GM21723 (cell line): ENCODE results near the gene LYRM1.
A peak's percentile ranks its signal among the peaks of the same experiment; 100 is the strongest.
"Not testable (repeated sequence)": the region's sequence is repeated elsewhere in the genome, so short reads cannot be mapped to it uniquely, and the experiment has no call there.

Source experiments
- ATAC-seq: cut with Tn5 transposase; IDR thresholded peaks from one replicate; pipeline ENCODE4 v1.9.1; 2021; ENCODE audit warnings: mild to moderate bottlenecking, moderate library complexity; ENCODE audit not compliant: unreplicated experiment

The LYRM1 gene

DNA sequence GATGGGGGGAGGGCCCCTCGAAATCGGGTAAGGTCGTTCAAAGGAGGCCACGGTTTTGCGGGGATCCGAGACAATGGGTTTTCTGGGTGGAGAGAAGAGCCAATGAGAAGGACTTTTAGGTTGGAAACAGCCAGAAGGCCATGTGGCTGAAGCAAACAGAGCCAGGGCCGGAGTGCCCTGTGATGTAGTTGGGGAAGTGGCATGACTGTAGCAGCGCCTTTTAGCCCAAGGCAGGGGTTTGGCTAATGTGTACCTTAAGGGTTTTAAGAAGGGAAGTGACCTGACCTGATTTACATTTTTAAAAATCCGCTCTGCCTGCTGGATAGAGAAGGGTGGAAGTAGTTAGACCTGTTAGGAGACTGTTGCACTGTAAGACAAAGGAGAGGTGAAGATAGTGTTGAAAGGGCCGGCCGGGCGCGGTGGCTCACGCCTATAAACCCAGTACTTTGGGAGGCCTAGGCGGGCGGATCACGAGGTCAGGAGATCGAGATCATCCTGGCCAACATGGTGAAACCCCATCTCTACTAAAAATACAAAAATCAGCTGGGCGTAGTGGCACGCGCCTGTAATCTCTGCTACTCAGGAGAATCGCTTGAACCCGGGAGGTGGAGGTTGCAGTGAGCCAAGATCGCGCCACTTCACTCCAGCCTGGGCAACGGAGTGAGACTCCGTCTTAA, 1.0 kb downstream of the LYRM1 start:
- ATAC-seq: peak; percentile 20

DNA sequence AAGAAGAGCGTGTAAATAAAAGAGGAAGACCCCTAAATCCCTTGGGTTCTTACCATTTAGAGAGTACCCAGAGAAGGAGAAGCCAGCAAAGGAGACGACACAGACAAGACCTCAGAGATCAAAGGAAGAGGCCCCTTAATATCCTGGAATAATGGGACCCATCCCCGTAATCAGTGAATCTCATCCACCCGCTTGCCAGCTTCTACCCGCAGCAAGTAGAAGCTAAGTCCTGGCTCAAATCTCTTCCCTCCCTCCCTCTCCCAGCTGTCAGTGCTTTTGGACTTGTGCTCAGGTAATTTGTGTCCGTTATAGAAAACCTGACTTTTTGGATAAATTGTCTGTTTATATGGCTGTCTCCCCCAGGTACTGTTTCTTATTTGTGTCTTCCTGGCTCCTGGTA, 1.9 kb downstream of the LYRM1 start:
- ATAC-seq: no peak

DNA sequence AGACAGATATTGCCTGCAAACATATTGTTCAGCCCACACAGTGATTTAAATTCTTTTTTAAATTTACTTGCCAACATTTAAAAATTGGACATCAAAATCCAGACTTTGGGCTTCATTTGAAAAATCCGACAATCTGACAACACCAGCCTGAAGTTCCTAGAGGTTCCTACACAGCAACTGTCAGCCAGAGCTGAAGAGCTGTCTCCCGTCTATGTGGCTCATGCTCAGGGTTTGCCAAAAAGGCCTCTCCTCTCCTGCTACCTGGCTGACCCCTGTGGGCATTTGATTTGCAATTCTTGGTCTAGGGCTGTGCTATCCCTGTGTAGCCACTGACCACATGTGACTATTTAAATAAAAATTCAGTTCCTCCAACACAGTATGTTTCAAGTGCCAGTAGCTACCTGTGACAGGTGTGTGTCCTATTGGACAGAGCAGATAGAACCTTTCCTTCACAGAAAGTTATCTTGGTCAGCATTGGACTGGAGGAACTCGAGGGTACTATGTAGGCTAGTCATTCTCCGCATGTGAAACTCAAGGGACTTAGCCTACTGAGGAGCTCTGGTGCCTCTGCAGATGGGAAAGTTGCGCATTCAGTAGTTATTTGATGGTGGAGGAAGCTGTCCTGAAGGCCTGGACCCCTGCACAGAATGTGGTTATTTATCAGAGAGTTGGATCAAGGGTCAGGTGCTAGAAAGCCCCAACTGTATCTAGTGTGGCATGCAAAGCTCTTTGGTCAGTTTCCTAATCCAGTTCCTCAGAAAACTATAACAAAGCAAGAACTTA, 2.7 kb downstream of the LYRM1 start:
- ATAC-seq: no peak

DNA sequence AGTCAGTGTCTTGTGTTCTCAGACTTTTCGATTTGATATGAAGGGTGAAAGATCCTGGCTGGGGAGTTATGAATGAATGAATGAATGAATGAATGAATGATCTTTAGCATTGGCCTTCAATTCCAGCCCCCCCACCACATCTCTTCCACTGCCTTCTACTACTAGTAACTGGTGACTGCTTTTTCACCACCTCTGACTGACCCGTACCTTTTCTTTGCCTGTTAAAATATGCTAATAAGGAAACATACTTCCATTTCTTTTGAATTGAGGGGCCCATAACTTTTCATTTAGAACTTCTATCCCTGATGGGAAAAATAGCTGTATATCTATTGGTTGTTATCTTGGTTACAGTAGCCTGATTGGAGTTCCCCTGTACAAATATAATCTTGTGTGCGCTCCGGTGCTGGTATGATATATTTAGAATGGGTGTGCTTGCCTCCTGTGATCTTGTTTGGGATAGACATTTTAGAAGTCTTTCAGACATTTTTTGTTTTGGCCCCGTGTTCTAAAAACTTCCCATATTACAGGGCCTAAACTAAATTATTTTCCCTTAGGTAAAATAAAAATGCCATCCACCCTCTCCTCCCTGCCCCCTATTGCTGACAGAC, 3.4 kb downstream of the LYRM1 start:
- ATAC-seq: no peak

DNA sequence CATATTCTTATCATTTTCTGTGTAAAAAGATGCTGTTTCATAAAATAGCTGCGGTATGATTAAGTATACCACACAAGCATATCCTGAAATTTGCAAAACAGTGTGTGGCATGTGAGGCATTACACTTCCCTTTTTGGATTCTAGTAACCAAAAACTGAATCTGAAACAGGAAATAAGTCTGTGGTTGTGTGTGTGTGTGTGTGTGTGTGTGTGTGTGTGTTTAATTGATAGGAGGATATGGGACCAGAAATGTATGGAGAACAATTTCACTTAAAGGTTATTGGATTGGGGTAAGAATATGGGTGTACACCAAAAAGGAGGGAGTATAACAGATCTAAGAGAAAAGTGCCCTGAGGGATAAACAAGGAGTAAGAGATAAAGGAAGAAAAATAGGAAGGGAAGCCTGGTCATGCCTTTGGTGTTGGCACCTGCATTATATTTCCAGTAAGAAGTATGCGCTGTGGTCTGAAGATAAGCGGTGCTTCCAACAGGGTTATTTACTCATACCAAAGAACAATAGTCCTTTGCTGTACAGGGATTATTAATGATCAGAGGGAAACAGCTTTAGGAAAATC, 4.0 kb downstream of the LYRM1 start:
- ATAC-seq: no peak

DNA sequence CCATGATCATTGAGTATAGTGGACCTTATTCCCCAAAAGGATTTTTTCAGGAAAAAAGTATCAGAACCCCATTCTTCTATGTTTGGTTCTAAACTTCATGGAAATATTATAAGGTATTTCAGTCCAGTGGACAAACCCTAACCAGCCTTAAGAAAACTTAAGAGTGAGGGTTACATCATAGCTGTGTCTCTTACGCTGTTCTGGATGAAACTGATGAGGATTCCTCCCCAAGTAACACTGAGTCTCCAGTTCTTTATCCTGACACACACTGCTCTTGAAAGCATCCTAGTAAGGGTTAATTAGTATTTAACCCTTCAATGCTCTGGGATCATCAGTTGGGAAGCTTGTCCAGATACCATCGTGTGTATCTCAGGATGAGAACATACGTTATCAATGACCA, 5.0 kb downstream of the LYRM1 start:
- ATAC-seq: no peak

DNA sequence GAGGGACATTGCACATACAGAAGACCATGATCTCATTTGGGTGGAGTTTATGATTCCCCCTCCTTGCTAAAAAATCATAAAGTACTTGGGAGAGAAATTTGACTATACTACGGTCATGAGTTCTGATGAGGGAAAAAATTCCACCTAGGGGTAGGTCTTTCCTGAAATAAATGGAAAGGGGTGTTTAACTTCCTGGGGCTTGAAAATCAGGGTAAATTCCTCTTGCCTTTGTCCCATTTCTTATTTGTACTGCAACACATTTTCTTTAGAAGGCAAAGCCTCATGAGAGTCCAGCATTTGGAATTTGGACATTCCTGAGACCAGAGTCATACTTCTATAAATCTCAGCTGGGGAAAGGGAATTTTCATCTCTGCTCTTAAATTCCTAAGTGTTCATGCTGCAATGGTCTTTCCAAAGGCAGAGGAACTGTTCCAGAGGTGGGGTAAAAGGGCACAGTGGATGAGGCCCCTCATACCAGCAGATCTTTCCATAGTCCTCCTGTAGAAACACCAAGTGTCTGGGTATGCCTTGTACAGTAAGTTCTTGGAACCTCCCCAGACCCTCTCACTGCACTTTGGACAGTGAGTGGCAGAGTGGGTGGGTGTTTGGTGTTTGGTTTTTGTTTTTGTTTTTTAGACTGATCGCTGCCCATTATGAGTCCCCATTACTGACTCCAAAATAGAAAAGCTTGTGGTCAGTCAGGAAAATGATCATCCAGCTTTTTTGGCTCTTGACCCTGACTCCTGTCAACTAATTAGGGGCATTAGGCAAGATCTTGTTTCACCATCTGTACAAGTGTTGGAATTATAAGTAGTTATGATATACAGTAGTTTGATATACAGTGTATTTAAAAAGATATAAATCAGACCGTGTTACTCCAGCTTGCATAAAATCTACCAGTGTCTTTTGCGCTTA, 6.0 kb downstream of the LYRM1 start:
- ATAC-seq: no peak

DNA sequence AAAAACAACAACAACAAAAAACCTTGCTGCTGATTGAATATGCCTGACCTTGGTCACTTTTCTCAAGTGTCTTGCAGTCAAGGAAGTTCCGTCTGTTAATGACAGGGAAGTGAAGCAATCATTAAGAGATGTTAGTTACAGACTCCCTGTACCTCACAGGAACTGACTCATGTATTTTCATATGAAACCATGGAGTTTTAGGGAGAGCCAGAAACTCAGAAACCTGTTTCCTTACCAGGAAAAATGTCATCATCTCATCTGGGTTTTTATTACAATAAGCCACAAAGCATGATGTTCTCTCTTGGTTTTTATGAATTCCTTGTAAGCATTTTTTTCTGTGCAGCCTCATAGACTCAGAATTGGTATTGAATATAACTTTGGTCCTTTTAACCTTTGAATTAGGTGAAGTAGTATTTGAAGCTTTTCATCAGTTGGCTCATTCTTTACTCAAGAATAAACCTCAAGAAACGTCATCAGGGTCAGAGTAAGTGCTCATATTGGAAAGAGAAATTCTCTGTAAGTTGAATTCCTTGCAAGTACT, 10.3 kb downstream of the LYRM1 start:
- no peak for ATAC-seq

DNA sequence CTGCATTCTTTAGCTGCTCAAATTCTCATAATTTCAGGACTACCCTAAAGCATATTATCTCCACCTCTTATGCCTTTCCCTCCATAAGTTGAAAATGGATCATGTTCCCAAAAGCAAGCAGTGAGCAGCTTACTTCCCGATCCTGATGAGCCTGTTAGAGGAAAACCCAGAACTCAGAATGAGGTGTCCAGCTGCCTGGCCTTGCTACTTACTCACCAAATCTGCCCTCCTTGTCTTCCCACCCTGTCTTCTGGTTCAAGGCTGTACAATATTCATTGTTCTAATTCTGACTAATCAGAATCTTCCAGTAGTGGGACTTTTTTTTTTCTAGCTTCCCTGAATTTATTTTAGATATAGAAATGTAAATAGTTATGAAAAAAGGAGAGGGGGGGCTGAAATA, 10.8 kb downstream of the LYRM1 start:
- ATAC-seq: no peak

DNA sequence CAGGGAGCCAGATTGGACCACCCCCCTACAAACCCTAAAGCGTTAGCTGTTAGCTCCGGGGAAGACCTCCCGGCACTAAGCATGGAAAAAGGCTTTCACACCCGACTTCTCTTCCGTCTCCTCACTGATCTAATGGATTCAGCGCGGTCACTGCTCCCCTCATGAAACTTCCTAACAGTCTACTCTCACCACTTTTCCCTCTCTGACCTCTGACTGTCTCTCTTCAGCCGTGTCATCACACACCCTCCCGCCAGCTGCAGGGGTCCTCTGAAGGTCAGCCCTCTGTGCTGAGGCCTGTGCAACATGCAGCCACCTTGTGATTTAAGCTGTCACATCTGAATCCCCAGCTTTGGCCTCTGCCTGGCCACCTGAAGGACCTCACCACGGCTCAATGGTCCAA, 15.7 kb downstream of the LYRM1 start:
- no peak for ATAC-seq

DNA sequence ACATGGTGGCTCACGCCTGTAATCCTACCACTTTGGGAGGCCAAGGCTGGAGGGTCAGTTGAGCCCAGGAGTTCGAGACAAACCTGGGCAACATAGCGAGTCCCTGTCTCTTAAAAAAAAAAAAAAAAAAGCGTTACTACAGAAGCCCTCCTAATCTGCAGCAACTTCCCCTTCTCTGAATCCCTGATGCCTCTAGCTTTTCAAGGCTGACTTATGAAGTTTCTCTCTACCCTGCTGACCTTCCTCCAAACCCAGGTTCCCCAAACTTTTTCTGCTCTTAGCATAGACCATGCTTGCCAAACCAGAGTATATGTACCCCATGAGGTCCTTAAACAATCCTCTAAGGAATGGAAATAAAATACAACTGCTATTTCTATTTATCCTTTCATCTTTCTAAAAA, 16.4 kb downstream of the LYRM1 start:
- ATAC-seq: no peak

DNA sequence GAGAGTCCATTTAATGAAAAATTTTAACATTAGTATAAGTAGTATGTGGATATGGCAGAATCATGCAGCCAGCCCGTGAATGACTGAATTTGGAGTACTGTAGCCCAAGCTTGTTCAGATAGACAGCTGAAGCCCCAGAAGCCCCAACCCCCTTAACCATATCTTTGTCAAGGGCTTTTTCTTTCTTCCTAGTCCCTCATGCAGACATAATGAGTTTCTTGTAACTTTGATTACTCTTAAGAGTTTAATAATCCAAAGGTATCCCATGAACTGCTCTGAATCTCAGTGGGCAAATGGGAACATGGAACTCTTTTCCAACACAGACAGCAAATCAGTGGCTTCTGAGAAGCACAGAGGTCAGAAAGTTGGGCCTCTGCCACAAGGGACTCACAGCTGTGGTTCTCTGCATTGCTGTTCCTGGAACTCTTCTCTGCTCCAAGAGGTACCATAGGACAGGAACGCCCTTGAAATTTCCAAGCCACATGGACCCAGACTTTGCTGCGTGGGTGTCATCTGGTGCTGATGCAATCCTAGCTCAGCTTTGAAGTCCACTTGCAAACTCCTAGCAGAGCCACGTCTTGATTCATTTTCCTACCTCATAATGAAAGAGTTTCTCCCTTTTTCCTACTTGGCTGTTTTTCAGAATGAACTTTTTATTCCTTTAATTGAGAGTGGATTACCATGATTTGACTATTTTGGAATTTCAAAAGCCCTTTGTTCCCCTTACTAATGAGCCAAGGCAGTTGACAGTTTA, 18.1 kb downstream of the LYRM1 start:
- no peak for ATAC-seq

DNA sequence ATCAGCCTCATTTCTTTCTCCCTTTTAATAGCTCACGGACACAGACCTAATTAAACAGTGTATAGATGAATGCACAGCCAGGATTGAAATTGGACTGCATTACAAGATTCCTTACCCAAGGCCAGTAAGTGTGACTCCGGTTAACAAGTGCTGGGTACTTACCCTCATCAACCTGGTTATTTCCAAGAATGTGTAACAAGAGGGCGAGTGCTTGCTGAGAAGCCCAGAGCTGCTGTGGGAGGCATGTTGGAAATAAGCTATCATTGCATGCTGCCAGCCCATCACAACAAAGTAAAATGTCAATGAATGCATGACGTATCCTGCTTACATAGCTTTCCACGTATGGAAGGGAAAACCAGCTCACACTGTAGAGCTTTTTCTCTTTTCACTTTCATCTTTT, 19.5 kb downstream of the LYRM1 start:
- ATAC-seq: no peak

DNA sequence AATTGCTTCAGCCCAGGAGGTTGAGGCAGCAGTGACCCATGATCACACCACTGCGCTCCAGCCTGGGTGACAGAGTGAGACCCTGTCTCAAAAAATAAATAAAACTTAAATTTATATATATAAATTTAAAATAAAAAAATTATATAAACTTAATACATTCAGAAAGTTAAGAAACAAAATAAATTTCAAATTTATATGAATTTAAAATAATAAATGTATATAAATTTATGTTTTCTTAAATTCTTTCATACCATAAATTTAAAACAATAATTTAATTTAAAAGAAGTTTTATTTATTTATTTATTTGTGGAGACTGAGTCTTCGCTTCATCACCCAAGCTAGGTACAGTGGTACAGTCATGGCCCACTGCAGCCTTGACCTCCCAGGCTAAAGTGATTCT, 20.2 kb downstream of the LYRM1 start:
- no peak for ATAC-seq

DNA sequence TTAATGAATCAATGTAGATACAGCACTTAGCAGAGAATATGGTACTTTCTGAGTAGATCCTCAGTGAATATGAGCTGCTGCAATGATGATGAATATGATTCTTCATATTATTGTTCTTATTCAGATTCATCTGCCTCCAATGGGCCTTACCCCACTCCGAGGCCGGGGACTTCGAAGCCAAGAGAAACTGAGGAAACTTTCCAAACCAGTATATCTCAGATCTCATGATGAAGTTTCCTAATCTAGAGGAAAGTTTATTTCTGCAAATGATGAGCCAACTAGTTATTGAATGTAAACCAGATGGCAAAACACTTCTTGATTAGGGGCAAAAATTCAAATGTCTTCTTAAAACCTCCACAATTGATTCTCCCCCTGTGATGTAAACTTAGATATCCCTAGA, 23.3 kb downstream of the LYRM1 start:
- no peak for ATAC-seq

DNA sequence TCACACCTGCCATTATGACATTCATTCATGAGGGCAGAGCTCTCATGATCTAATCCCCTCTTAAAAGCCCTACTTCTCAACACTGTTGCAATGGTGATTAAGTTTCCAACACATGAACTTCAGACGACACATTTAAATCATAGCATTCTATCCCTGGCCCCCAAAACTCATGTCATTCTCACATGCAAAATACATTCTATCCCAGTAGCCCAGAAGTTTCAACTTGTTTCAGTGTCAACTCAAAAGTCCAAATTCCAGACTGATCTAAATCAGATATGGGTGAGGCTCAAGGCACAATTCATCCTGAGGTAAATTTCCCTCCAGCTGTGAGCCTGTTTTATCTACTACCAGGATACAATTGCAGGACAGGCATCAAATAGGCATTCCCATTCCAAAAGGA, 25.2 kb downstream of the LYRM1 start:
- ATAC-seq: no peak

DNA sequence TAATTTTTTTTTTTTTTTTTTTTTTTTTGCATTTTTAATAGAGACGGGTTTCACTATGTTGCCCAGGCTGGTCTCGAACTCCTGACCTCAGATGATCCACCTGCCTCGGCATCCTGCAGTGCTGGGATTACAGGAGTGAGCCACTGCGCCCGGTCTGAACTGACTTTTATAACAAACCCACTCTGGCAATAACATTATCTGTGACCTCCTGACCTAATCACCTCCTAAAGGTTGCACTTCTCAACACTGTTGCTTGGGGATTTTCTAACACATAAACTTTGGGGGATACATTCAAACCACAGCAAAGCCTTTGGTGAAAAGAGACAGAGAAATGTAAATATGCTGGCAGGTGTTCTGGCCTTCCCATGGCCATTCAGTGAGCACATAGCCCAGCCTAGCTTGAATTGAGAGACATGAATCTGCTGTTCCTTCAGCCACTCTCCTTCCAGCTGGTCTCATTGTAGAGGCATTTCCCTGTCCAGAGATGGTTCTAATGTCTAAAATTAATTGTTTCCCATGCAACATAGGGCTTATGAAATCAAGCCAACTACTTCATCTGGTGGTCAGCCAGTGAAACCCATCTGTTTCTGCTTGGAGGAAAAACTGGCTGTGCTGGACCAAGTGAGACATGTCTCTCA, 28.3 kb downstream of the LYRM1 start:
- no peak for ATAC-seq

DNA sequence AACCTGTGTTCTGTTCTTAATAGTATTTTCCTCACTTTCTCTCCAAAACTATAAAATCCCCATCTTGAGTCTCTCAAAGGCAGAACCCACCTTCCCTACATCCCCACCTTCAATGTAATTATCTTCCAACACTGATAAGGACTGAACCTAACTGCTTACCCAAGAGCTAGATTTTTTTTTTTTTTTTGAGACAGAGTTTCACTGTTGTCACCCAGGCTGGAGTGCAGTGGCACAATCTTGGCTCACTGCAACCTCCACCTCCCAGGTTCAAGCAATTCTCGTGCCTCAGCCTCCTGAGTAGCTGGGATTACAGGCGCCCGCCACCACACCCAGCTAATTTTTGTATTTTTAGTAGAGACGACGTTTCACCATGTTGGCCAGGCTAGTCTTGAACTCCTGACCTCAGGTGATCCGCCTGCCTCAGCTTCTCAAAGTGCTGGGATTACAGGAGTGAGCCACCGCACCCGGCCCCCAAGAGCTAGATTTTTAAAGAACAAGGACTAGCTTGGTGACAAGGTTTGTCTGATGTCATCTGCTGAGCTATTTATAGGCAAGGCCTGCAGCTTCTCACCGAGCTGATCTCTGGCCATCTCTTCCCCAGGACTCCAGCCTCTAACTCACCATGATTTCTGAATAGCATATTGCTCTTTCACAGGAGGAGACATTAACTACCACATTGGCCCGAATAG, 29.2 kb downstream of the LYRM1 start:
- ATAC-seq: not testable (repeated sequence)

DNA sequence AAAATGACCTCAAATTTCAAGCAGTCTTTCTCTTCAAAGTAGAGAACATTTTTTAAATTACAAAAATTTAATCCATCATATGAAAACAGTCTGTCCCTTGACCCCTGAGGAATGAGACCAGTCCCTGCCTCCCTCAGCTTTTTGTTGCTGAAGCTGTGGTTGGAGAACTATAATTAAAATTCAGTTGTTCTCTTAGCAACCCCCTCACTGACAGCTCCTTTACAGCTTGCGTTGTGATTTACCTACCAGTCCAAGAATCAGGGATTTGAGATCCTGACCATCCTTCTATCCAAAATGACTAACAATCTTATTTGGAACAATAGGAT, 29.8 kb downstream of the LYRM1 start:
- no peak for ATAC-seq
